ENCODE measurements around the gene COX7C.
A peak's percentile ranks its signal among the peaks of the same experiment; 100 is the strongest.
"Not testable (repeated sequence)": the region's sequence is repeated elsewhere in the genome, so short reads cannot be mapped to it uniquely, and the experiment has no call there.

The COX7C gene, protein sequence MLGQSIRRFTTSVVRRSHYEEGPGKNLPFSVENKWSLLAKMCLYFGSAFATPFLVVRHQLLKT

DNA sequence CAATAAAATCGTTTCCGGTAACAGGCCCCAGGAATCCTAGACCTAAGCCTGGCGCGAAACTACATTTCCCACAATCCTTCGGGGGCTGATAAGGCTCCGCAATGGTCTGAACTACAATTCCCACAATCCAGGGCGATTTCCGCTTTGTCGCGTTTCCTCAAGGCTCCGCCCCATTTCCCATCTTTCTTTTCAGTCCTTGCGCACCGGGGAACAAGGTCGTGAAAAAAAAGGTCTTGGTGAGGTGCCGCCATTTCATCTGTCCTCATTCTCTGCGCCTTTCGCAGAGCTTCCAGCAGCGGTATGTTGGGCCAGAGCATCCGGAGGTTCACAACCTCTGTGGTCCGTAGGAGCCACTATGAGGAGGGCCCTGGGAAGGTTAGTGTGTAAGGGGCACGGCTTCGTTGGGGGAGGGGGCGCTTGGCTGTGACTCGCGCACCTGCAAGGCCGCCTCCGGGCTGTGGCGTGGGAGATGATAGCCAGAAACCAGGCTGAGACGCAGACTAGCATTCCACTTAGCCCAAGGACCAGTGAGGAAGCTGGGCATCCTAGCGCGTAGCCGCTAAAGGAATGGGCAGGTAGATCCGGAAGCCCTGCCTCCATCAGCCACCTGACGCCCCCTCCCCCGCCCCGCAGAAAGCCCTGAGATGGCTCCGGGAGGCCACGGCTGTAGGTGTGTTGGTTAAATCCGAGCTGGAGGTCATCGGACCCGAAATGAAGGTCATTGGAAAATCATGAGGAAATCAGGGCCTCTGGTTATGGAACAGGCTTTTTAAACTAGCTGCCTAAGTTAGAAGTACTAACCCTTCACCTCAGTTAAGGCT, at the start of gene COX7C:
COX7C (plus strand) TSS at position 186 of the 821 bp plus-strand sequence; CDS start at position 301, 115 bp downstream.
- DNase-seq (ENCODE audit: low read depth): peak; percentile 77

DNA sequence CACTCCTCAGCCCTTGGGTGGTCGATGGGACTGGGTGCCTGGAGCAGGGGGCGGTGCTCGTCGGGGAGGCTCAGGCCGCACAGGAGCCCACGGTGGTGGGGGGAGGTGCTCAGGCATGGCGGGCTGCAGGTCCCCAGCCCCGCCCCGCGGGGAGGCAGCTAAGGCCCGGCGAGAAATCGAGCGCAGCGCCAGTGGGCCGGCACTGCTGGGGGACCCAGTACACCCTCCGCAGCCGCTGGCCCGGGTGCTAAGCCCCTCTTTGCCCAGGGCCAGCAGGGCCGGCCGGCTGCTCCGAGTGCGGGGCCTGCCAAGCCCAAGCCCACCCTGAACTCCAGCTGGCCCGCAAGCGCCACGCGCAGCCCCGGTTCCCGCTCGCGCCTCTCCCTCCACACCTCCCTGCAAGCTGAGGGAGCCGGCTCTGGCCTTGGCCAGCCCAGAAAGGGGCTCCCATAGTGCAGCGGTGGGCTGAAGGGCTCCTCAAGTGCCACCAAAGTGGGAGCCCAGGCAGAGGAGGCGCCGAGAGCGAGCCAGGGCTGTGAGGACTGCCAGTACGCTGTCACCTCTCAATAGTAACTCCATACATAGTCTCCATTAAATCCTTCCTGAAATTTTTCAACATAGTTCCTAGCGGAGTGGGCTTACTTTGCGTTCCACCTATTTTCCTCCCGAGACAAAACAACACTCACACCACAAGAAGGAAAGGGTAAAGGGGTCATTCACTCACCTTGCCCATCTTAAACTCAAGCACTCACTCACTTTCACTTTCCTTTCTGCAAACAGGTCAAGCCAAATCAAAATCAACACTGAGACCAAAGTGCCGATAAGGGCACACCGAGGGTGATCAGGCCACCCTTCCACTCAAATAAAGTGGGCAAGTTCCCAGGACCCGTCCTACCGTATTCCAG, 48.0 kb upstream of the COX7C start:
- DNase-seq (ENCODE audit: low read depth): not testable (repeated sequence)

DNA sequence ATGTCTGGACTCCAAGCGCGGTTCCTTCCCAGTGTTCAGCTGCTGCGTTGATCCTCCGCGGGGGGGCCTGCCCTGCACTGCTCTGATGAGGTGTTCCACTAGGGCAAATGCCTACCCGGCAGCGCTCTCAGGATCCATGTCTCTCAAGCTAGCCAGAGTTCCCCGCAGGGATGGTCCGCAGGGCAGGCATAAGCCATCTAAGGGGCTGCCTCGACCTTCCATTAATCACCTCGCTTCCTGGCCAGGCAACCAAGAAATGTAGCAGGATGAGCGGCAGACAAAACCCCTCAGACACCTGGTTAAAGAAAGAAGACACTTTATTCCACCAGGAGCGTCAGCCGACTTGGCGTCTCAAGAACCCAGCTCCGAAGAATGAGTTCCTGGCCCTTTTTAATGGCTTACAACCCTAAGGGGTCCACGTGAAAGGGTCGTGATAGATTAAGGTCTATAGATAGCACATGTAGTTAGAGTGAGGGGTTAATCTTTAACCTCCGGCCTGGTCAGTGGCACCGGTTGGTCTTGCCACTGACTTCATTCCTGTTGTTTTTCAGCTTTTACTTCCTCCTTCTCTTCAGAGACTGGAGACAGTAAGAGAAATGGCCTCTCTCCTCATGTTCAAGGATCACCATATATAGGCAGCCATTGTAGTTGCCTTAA, 47.2 kb upstream of the COX7C start:
- DNase-seq (ENCODE audit: low read depth): no peak

DNA sequence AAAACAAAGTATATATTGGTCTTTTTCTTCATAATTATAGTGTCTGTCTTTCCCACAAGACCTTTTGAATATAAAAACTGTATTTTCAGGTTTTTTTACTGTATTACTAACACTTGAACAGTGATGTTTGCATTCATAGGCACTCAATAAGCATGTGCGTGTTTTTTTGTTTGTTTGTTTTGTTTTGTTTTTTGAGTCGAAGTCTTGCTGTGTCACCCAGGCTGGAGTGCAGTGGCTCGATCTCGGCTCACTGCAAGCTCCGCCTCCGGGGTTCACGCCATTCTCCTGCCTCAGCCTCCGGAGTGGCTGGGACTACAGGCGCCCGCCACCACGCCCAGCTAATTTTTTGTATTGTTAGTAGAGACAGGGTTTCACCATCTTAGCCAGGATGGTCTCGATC, 46.6 kb upstream of the COX7C start:
- not testable (repeated sequence) for DNase-seq (ENCODE audit: low read depth)

DNA sequence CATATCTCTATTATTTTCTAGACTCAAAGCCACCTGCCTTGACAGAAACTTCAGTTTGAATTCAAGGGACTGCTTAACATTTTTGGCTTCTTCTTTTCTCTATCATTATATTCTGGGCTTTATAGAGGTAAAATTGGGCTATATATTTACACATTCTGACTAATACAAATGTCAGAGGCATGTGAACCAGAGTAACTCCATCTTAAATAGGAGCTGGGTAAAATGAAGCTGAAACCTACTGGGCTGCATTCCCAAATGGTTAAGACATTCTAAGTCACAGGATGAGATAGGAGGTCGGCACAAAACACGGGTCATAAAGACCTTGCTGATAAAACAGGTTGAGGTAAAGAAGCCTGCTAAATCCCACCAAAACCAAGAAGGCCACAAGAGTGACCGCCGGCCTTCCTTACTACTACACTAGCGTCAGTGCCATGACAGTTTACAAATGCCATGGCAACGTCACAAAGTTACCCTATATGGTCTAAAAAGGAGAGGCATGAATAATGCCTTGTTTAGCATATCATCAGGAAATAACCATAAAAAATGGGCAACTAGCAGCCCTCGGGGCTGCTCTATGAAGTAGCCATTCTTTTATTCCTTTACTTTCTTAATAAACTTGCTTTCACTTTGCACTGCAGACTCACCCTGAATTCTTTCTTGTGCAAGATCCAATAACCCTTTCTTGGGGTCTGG, 44.8 kb upstream of the COX7C start:
- no peak for DNase-seq (ENCODE audit: low read depth)

DNA sequence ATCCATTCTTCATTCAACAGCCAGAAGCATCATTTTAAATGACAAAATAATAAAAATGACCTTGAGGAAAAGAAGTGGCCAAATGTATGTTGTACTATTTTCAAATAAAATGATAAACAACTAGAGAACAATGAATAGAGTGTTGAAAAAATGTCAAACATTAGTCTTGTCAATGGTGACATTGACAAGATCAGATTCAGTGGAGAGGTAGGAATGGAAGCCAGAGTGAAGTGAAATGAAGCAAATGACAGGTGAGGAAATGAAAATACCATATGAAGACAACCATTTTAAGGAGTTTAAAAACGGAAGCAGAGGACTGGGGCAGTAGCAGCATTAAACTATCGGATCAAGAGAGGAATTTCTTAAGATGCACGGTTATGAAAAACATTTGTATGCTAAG, 38.2 kb upstream of the COX7C start:
- DNase-seq (ENCODE audit: low read depth): no peak

DNA sequence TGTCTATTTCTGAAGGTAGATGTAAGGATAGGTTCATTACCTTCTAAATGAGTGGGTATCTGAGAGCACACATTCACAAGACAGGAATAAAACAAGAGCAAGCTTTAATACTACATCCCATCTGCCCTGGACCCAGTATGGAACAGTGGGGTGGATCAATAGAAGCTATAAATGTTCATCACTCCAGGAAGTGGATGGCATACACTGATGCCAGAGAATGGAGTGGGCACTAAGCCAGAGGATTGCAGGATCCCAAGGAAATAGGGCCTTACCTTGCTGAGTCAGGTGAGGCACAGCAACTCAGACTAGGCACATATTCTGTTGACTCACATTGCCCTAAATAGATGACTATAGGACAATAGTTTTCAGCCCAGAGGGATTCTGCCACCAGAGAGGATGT, 21.3 kb upstream of the COX7C start:
- DNase-seq (ENCODE audit: low read depth): no peak

DNA sequence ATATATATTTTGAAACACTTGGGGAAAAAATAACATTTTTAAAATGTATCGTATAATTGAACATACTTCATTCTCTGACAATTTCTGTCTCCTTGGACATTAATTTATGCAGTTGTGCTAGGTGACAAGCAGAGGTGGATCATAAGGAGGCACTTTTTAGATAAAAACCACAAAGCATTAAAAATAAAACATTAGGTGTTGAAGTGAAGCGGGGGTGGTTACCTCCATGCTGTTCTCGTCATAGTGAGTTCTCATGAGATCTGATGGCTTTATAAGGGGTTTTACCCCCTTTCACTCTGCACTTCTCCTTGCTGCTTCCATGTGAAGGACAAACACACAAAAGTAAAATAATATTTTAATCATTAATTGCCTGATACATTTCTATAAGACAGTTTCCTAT, 11.9 kb upstream of the COX7C start:
- no peak for DNase-seq (ENCODE audit: low read depth)

DNA sequence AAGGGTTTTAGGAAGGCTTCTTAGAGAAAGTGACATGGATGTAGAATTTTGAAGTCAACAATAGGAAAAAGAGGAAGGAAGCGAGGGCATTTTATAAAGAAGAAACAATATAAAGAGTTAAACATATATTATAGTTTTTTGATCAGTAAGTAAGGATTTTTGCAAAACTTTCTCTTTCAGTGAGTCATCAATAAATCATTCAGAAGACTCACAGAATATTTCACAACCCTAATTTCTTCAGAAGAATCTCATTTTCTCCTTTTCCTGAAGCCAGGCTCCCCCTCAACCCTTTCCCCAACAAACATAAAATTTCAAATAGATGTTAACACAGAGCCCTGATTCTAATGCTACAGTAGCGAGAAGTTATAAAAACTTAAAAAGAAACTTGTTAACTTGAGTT, 4.3 kb upstream of the COX7C start:
- no peak for DNase-seq (ENCODE audit: low read depth)

DNA sequence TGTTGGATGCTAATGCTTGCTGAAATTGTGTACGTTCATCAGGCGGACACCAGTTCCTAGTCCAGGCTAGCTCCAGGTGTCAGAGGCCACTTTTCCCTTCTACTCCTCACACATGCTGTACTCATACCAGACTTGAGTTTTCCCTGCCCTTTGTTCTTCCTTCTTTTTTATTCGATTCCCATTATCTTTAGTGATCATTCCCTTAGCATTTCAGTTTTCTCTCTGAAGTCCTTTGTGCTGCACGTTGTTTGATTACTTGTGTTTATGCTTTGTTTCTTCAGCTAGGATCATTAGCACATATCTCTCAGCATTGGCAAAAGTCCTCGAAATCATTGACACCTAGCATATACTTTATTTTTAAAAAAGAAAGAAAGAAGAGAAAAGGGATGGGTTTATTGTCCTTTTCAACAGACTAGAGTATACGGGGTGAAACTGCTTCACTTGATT, 409 bp upstream of the COX7C start:
- no peak for DNase-seq (ENCODE audit: low read depth)

DNA sequence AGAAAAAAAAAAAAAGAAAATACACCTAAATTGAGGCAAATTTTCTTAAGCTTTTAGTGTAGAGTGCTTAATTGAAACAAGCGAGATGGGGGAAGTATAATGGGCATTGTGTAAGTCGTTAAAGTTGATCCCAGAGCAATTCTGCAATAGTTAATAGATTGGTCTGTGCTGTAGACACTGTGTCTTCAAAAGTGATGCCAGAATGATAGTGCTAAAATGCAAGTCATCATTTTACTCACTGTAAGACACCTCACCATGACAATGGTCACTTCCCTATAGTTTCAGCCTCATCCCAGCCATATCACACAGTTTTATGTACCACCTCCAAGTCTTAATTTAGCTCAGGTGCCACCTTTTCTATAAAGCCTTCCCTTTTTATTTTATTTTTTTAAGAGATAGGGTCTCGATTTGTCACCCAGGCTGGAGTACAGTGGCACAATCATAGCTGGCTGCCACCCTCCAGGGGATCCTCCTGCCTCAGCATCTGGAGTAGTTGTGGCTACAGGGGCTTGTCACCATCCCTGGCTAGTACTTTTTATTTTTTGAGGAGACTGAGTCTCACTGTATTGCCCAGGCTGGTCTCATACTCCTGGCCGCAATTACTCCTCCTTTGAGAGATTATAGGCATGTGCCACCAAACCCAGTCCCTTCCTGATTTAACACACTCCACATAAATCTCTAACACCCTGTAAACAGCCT, 6.2 kb downstream of the COX7C start:
- no peak for DNase-seq (ENCODE audit: low read depth)

DNA sequence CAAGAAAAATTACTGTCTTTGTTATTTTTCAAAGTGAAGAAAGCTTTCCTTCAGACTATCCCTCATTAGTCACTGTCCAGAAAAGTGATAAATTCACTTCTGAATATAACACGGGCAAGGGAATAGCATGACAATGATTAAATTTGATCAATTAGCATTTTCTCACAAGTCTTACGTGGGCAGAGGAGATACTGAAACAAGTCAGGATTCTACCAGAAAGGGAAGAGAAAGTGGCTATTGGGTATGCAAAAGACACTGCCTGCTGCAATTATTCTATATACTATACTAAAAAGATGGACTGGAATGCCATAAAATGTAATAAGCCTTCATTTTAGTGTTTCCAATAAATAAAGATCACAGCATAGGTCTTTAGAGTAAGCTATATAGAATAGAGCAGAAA, 7.4 kb downstream of the COX7C start:
- DNase-seq (ENCODE audit: low read depth): no peak

DNA sequence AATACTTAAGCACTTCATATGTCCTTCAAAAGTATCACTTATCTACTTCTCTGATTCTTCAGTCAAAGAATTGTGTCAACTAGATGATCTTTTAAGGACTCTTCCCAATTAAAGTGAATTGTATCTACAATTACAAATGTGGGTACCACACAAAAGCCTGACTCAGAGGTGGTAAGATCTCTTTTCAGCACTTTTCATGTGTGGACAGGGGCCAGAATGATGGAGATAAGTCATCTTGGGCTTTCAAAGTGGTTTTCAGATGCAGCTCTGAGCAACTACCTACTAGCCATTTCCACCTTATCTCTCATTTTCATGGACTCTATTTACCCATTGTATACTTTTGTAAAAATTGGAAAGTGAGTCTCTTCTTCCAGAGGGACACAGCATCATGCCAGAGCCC, 8.4 kb downstream of the COX7C start:
- no peak for DNase-seq (ENCODE audit: low read depth)

DNA sequence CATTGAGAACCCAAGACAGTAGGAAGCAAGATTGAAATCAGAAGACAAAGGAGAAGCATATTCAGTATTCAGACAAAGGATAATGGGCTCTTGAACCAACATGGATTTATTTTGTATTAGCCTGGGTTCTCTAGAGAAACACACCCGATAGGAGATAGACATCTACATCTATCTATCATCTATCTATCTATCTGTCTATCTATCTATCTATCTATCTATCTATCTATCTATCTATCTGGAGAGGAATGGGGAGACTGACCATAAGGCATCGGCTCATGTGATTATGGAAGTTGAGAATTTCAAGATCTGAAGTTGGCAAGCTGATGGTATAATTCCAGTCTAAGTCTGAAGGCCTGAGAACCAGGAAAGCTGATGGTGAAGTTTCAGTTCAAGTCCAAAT, 13.4 kb downstream of the COX7C start:
- DNase-seq (ENCODE audit: low read depth): no peak

DNA sequence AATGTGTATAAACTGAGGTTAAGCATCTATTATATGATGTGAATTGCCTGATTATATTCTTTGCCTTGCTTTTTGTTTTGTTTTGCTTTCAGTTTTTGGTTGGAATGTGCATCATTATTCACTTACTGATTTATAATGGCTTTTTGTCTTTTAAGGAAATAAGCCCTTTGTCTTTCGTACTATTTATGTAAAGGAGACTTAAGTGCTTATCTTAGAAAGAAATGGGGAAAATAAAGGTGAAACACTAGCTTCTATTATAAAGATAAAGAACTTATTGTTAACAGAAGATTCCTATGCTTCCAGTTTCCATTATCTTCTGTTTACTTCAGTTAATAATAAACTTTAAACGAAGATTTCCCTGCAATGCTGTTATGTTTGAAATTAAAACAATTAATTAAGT, 23.3 kb downstream of the COX7C start:
- no peak for DNase-seq (ENCODE audit: low read depth)

DNA sequence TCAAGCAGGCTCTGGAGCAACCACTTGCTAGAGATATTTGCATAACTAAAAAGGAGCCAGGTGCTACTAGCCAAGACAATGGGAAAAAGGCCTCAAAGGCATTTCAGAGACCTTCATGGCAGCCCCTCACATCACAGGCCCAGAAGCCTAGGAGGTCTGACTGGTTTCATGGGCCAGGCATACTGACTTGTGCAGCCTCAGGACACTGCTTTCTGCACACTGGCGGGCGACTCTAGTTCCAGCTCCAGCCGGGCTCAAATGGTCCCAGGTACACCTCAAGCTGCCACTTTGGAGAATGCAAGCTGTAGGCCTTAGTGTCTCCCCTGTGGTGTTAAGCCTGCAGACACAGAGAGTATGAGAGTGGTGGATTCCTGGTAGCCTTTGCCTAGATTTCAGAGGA, 27.1 kb downstream of the COX7C start:
- no peak for DNase-seq (ENCODE audit: low read depth)

DNA sequence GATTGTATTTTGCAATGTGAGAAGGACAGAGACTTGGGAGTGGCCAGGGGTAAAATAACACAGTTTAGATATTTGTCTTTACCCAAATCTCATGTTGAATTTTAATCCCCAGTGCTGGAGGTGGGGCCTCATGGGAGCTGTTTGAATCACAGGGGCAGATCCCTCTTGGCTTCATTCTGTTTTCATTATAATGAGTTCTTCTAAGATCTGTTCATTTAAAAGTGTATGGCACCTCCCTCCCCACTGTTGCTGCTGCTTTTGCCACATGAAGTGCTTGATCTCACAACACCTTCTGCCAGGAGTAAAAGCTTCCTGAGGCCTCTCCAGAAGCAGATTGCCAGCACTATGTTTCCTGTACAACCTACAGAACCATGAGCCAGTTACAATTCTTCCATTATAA, 28.1 kb downstream of the COX7C start:
- DNase-seq (ENCODE audit: low read depth): no peak

DNA sequence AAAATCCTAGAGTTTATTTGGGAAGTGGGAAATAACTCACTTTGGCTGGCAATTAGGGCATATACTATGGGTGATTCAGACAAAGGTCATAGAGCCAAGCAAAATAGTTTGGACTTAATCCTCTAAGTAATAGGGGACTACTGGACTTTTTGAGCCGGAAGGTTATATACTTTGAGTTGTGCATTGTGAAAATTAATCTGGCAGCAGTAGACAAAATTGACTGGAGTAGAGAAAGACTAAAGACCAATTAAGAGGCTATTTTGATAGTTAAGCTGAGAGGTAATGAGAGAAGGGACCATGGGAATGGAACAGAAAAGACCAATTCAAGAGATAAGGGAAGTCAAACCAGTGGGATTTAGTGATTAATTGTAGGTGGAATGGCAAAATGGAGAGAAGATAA, 28.9 kb downstream of the COX7C start:
- DNase-seq (ENCODE audit: low read depth): no peak

DNA sequence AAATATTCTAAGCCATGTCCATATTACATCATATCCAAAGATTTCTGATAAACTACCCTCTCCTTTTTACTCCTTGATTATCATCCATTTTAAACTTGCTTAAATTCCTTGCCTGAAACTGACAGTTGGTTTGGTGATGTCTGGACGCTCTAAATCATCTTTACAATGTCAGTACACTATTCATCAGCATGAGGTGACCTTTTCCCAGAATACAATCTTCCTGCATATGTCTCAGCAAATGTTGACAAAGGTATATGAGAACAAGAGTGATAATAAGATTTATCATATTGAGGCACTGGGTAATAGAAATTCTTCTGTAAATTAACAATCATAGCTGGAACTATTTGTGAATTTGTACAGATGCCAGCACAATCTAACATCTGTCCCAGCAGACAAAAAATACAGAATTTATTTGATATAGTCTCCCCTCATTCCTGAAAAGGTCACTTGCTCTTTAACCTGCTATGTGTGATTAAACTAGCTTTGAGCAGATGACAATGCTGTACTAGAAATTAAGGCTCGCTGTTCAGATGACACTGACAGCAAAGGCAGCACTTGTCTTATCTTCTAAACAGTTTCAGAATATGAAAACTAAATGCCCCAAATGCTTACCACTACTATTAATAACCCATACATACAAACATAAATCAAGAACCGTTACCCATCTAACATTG, 32.2 kb downstream of the COX7C start:
- DNase-seq (ENCODE audit: low read depth): no peak

DNA sequence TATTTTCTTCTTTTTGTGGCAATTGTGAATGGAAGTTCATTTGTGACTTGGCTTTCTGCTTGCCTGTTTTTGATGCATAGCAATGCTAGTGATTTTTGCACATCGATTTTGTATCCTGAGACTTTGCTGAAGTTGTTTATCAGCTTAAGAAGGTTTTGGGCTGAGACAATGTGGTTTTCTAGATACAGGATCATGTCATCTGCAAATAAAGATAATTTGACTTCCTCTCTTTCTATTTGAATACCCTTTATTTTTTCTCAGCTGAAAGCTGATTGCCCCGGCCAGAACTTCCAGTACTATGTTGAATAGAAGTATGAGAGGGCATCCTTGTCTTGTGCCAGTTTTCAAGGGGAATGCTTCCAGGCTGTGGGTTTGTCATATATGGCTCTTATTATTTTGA, 43.0 kb downstream of the COX7C start:
- not testable (repeated sequence) for DNase-seq (ENCODE audit: low read depth)

DNA sequence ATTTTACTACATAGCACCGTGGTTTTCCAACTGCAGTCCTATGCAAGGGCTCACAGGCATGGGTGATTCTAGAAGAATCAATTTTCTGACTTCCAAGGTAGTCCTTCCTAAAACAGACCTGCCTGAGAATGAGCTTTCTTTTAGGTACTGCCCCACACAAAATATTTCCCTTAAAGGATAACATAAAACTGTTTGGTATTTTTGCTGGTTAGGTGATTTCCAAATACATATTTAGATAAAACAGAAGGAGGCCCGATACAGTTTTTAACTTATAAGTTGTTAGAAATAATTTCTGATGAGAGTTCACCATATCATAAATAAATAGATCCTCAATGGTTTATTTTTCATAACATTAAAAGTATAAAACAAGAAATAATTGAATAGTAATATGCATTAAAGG, 46.4 kb downstream of the COX7C start:
- DNase-seq (ENCODE audit: low read depth): no peak

All from stimulated activated CD8-positive, alpha-beta memory T cell treated with anti-CD3 and anti-CD28 coated beads, Interleukin-7, amount 100 ng/mL, for 24 hours (primary cell).